LNCaP clone FGC (cell line): ENCODE measurements around the gene RSPH3.

Source experiments
- DNase-seq: peaks from one replicate; pipeline ENCODE4 v3.0.0-alpha.2; 2011; ENCODE audit warnings: low read depth
- H3K4me3 ChIP-seq: 2 replicates; pipeline ENCODE4 v1.5.1; 2011; ENCODE audit warnings: mild to moderate bottlenecking, low read depth, low read length, control low read depth
- TF ChIP-seq, protein P1 (sequence below): IDR thresholded peaks from 2 replicates; pipeline ENCODE4 v1.5.1; 2012; ENCODE audit warnings: mild to moderate bottlenecking; ENCODE audit not compliant: control insufficient read depth, insufficient read depth; ENCODE audit errors: extremely low read depth

Gene RSPH3

DNA sequence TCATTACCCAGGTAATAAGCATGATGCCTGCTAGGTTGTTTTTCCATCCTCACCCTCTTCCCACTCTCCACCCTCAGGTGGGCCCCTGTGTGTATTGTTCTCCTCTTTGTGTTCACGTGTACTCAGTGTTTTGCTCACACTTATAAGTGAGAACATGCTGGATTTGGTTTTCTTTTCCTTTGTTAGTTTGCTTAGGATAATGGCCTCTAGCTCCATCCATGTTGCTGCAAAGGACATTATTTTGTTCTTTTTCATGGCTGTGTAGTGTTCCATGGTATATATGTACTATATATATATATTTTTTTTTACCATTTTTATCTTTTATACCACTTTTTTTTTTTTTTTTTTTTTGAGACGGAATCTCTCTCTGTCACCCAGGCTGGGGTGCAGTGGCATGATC, 71.9 kb downstream of the RSPH3 start:
- TF ChIP-seq, protein P1, sequence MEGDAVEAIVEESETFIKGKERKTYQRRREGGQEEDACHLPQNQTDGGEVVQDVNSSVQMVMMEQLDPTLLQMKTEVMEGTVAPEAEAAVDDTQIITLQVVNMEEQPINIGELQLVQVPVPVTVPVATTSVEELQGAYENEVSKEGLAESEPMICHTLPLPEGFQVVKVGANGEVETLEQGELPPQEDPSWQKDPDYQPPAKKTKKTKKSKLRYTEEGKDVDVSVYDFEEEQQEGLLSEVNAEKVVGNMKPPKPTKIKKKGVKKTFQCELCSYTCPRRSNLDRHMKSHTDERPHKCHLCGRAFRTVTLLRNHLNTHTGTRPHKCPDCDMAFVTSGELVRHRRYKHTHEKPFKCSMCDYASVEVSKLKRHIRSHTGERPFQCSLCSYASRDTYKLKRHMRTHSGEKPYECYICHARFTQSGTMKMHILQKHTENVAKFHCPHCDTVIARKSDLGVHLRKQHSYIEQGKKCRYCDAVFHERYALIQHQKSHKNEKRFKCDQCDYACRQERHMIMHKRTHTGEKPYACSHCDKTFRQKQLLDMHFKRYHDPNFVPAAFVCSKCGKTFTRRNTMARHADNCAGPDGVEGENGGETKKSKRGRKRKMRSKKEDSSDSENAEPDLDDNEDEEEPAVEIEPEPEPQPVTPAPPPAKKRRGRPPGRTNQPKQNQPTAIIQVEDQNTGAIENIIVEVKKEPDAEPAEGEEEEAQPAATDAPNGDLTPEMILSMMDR: no peak
- H3K4me3 ChIP-seq: no peak overlapping the region
- DNase-seq: no peak

- TF ChIP-seq, protein P1: no peak
- no peak overlapping the region for H3K4me3 ChIP-seq
- no peak for DNase-seq
These were observed 73.6 kb downstream of the RSPH3 start for GRCh38 chr6:158926414-158926813.

DNA sequence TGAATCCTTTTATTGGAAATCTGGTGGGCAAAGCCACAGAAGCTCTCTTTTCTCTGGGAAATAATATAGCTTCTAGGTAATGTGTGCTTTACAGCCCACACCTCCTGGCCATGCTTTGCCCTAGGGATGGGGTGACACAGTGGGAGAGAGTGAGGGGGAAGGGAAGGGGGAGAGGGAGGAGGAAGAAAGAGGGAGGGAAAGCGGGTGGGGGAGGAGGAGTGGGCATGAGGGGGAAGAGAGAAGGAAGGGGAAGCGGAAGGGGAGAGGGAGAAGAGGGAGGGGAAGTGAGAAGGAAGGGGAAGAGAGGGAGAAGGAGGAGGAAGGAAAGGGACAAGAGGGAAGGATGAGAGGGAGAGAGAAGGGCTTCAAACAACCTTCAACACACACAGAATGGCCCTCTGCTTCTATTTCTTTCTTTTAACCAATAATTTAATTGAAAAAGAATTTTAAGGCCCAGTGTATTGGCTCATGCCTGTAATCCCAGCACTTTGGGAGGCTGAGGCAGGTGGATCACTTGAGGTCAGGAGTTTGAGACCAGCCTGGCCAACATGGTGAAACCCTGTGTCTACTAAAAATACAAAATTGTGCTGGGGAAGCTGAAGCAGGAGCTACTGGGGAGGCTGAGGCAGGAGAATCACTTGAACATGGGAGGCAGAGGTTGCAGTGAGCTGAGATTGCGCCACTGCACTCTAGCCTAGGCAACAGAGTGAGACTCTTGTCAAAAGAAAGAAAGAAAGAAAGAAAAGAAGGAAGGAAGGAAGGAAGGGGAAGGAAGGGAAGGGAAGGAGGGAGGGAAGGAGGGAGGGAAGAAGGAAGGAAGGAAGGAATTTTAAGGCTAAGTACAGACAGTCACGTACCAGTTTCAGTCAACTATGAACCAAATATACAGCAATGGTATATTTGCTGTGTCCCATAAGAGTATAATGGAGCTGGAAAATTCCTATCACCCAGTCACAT, 75.2 kb downstream of the RSPH3 start:
- DNase-seq: no peak
- TF ChIP-seq, protein P1: no peak
- H3K4me3 ChIP-seq: no peak overlapping the region

DNA sequence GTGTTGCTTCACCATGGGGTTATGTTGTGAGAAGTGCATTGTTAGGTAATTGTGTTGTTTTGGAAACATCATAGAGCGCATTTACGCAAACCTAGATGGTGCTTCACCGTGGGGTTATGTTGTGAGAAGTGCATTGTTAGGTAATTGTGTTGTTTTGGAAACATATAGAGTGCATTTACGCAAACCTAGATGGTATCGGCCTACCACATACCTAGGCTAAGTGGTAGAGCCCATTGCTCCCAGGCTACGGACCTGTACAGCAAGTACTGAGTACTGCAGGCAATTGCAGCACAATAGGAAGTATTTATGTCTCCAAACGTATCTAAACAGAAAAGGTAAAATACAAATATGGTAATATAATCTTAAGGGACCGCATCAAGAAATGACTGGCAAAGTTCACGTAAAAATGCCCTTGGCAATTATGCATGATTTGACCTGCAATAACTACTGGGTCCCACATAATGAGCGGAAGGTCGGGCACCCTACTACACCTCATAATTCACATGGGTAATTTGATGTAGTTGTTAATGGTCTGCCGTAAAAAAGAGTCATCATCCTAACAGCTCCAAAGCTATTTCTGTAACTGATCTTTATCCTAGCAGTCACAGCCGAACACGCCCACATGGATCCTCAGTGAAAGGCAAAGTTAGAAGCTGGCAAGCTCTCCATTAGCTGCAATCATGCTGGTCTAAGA, 76.0 kb downstream of the RSPH3 start:
- no peak for DNase-seq
- TF ChIP-seq, protein P1: no peak
- H3K4me3 ChIP-seq: no peak overlapping the region
